NCI-H128 (cell line): ENCODE measurements around the gene DHRS1.
"Not testable (repeated sequence)": the region's sequence is repeated elsewhere in the genome, so short reads cannot be mapped to it uniquely, and the experiment has no call there.

ENCODE experiments used
- DNase-seq: peaks from one replicate; lab custom pipeline; 2025; ENCODE audit not compliant: unreplicated experiment; lab: John Stamatoyannopoulos, UW

The DHRS1 gene

DNA sequence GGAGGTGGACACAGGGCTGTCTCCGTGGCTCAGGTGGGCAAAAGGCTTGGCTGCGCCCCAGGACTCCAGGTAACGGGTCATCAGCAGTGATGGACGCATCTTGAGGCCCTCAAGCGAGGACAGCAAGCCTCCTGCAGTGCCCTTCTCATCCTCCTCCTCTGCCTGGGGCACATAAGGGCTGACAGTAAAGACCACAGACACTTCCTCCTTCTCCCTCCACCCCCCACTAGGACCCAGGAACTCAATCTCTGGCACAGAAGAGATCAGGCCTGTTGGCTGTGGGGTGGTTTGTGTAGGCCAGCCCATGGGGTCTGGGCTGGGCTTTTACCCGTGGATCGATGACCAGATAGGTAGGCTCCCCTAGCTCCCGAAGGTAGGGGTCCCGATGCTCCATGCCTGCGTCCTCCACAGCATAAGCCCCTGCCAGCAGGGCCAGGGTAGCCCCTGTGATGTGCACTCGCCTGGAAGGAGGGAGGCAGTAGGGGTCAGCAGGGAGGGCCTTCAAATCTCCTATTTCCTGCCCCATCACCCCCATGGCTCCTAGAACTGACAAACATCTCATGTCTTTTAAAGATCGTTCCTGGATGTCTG lies 29.6 kb upstream of the DHRS1 start:
- DNase-seq: no peak

DNA sequence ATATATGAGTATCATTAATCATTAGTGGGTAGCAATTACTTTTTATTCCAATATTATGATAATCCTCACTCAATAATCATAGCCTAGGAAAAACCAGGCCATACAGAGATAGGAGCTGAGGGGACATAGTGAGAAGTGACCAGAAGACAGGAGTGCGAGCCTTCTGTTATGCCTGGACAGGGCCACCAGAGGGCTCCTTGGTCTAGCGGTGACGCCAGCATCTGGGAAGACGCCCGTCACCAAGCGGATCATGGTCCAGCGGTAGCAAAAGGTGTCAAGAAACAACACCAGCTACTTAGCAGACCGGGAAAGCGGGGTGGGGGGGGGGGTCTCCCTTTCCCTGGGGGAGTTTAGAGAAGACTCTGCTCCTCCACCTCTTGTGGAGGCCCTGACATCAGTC lies 28.3 kb upstream of the DHRS1 start:
- DNase-seq: not testable (repeated sequence)

DNA sequence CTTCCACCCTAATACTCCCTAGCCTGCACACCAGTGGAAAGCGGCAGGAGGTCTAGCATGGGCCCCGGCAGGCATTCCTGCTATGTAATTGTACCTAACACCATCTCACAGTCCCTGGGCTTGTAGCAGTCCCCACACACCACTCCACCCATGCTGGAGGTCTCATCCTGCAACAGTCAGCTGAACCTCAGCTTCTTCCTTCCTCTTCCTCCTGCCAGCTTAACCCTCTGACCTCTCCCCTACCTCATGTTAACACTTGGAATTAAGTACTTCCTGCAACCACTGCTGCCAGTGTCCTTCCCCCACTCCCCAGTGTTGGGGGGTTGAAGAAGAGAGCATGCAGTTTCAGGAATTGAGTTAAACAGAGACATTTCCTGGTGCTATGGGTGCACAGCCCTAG lies 27.7 kb upstream of the DHRS1 start:
- DNase-seq: no peak

DNA sequence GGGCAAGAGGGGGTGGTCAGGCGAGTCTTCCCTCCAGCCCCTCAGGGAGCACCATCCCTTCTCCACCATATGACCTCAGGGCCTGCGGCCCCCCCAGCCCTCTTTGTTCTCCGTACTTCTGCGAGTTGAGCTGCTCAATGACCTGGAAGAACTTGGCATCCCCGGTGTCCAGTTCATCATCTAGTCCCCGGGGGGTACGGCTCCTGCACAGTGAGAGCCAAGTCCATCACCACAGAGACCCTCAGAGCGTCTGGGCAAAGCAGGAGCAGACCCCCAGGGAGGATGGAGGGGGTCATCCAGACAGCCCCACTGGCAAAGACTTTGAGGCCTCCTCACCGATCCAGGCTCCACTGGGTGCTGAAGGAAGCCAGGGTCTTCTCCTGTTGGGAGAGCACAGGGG lies 26.4 kb upstream of the DHRS1 start:
- no peak for DNase-seq

DNA sequence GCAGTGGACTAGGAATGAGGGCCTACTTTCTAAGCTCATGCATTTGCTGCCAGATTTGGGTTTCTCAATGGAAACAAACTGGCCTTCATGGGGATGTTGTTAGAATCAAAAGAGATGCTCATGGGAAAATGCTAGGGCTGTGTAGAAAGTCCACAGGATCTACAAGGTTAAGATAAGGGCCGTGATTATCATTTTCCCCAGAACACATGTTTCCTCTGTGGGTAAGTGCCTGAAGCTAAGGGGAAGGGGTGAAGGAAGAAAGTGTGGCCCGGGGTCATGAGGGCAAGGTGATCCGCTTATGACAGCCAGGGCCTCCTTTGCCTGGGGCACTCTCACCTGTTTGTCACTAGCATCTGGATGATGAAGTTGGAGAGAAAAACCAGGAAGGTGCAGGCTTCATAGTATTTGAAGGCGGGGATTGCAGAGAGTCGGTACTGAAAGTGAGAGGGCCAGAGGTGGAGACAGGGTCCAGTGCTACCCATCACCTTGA lies 25.5 kb upstream of the DHRS1 start:
- no peak for DNase-seq

DNA sequence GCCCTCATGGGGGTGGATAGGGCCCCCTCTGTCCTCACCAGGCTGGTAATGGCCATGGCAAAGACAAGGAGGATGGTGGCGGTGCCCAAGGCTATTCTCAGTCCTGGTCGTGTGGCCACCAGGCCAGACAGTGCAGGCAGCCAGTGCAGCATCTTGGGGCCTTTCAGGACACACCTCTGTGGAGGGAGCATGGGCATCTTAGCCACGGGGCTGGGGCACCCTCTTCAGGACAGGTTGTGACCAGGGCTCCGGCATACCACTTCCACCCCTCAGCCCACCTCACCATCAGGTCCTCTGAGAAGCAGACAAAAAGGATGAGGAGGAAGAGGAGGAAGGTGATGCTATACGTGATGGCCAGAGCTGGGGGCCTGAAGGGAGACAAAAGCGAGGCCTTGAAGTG lies 24.4 kb upstream of the DHRS1 start:
- DNase-seq: no peak

DNA sequence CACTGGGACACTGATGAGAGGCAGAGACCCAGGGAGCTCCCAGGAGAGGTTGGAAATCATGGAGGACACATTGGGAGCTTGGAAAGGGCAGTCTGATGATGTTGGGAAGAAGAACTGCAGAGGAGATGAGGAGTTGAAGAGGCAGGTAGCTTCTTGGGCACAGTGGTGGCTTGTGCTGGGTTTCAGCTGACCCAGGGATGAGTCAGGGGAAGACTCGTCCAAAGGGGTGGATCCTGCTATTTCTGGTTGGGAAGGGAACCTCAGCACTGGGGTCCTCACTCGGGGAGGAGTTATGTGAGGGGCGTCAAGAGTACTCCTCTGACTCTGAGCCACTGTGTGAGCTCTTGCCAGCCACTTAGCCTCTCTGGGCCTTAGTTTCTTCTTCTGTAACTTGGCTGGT lies 23.8 kb upstream of the DHRS1 start:
- DNase-seq: no peak

DNA sequence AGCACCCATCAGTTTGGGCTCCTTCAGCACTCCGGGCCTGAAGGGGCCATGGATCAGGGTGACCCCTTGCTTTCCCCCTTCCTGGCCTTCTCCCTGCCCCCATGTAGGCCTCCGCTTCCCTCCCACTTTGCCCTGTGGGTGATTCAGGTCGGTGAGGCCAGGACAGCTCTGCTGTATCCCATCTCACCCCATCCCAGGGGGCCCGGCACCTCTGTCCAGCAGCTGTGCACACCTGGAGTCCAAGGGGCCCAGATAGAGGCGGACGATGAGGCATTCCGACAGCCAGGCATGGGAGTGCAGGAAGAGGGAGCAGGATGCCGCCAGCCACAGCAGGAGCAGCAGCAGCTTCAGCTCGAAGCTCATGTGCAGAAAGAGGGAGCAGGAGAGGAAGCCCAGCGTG lies 23.1 kb upstream of the DHRS1 start:
- DNase-seq: no peak

DNA sequence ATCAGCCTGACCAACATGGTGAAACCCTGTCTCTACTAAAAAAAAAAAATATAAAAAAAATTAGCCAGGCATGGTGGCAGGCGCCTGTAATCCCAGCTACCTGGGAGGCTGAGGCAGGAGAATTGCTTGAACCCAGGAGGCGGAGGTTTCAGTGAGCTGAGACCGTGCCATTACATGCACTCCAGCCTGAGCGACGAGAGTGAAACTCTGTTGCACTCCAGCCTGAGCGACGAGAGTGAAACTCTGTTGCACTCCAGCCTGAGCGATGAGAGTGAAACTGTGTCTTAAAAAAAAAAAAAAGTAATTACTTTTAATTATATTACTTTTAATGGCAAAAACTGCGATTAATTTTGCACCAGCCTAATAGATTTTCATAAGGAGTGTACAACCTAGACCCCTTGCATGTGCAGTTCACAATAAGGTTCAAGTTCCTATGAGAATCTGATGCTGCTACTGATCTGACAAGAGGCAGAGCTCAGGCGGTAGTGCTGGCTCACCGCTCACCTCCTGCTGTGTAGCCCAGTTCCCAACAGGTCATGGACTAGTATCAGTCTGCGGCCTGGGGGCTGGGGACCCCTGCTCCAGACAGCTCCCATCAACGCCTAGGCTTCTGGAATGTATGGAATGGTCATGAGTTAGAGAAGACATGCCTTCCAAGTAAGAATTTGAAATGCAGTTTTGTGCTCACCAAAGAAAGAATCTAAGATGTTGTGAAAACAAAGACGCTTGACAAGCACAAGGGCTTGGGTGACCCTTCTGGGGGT lies 21.8 kb upstream of the DHRS1 start:
- DNase-seq: no peak

DNA sequence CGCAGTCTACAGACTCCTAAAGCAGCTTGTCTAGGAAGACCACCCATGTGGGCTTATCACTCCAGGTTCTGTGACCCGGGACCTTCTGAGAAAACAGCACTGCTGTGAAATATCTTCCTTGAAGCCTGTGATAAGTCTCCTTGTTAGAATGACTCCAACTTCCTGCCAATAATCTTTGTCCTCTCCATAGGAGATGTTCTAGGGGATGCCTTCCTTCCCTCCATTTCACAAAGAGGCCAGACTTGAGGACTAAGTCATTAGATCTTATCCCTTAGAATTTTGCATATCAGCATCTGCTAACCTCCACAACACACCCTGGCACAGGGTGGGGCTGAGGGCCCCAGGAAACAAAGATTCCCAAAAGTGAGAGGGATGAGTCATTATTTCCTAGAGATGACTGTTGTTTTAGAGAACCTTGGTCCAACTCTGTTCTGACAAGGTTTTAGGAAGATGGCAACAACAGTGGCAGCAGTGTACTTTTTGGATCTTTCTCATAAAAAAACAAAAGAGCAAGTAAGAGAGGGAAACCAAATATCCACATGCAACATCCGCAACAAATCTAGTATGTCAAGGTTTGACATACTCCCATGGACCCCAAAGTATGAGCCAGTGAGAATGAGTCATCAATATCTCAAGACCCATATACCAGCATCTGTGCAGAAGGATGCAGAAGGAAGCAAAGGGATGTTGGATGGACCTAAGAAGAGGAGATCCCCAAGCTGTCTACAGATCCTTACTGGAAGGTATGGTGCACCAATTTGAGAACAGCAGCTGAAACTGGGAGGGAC lies 17.8 kb upstream of the DHRS1 start:
- no peak for DNase-seq

DNA sequence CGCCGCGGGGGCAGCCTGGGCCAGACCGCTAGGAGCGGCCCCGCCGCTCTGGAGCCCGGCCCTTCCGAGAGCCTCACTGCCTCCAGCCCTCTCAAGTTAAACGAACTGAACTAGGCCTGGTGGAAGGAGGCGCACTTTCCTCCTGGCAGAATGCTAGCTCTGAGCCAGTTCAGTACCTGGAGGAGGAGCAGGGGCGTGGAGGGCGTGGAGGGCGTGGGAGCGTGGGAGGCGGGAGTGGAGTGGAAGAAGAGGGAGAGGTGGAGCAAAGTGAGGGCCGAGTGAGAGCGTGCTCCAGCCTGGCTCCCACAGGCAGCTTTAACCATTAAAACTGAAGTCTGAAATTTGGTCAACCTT lies 17.0 kb upstream of the DHRS1 start:
- no peak for DNase-seq

DNA sequence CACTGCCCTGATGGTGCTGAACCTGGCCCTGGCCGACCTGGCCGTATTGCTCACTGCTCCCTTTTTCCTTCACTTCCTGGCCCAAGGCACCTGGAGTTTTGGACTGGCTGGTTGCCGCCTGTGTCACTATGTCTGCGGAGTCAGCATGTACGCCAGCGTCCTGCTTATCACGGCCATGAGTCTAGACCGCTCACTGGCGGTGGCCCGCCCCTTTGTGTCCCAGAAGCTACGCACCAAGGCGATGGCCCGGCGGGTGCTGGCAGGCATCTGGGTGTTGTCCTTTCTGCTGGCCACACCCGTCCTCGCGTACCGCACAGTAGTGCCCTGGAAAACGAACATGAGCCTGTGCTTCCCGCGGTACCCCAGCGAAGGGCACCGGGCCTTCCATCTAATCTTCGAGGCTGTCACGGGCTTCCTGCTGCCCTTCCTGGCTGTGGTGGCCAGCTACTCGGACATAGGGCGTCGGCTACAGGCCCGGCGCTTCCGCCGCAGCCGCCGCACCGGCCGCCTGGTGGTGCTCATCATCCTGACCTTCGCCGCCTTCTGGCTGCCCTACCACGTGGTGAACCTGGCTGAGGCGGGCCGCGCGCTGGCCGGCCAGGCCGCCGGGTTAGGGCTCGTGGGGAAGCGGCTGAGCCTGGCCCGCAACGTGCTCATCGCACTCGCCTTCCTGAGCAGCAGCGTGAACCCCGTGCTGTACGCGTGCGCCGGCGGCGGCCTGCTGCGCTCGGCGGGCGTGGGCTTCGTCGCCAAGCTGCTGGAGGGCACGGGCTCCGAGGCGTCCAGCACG lies 16.4 kb upstream of the DHRS1 start:
- DNase-seq: no peak

DNA sequence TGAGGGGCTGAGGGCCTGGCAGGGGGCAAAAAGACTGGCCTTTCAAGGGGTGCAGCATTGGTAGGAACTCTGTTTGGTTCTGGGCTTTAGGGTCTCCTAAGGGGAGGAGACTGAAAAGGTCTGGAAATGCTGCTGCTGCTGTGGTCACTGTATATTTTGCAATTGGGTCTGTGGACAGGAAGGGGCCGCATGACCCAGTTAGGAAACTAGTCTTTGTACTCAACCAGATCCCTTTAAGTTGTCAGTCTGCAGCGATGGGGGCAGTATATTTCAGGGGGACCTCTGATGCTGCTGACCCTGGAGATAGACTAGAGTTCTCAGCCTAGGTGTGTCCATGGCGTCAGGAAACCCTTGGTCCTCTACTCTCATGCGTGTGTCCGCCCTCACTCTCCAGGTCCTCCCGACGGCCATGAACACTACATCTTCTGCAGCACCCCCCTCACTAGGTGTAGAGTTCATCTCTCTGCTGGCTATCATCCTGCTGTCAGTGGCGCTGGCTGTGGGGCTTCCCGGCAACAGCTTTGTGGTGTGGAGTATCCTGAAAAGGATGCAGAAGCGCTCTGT lies 15.7 kb upstream of the DHRS1 start:
- DNase-seq: no peak

DNA sequence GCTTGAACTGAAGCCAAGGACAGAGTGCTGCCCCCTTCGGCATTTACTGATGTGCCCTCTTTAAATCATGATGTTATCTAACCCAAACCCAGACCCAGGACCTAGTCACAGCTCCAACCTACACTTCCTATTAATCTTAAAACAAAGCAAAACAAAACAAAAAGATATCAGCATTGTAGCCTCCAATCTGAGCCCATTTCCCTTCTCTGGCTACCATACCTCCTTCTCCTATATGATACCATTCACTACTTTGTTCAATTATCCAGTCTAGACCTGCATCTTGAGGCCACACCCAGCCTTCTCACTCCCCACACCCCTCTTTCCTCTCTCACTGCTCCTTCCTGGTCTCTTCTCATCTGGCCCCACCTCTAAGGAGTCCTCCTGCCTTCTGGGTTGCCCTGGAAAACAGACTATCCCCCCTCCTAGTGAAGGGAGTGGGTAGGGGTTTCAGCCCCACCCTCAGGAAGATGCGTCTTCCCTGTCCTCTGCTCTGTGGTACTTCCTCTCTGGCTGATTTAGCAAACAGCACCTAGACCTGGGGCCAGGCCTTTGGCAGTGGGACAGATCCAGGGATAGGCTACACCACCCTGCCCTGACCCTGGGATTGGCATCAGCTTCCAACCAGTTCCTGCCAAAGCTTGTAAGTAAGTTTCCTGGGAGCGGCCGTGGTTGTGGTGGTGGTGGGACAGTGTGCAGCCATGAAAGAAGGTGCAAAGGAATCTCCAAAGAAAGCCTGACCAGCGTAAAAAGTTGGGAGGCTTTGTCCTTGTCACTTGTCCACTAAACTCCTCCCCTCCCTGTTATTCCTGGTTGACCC lies 15.0 kb upstream of the DHRS1 start:
- DNase-seq: no peak

DNA sequence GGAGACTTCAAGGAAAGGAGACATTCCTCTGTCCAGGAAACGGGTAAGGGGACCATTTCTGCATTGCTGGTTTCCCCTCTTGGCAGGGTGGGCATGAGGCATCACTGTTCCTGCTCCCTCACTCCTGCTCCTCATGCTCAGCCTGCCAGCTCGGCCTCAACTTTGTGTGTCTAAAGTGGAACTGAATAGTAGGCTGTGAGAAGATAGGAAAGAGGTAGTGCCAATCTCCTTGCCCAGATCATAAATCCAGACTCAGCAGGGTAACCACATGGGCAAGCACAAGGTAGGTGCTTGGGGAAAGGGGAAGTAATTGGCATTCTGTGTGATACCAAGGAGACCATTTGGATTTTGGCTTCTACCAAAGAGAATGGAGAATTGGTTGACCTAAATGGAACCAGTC lies 14.3 kb upstream of the DHRS1 start:
- DNase-seq: no peak

DNA sequence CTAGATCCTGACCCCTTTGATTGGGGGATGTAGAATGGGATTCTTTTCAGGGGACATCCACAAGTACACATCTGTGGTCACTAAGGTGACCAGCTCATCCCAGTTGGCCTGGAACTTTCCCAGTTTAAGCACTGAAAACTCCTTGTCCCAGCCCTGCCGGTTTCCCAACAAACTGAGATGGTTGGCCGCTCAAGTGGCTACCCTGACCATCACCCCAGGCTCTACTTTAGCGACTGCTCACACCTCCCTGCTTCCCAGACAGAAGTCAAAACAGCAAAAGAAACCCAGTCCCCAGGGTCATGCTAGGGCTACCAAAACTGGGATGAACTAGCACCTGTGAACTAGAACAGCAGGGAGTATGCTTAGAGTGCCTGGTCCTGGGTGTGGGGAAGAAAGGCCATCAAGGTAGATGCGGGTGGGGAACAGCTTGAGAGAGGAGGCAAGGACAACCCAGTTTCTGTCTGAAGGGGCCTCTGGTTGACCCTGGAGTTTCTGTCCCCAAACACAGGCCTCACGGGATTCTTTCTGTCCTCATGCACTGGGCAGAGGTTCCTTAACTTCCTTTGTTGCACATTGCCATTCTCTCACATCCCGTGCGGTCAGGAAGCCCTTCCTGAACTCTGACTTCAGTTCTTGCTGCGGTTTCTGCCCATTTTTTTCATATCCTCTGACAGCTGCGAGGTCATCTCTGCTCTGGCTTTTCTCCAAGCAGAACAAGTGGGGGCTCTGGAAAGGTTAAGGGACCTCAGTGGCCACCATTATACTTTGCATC lies 13.3 kb upstream of the DHRS1 start:
- DNase-seq: no peak

DNA sequence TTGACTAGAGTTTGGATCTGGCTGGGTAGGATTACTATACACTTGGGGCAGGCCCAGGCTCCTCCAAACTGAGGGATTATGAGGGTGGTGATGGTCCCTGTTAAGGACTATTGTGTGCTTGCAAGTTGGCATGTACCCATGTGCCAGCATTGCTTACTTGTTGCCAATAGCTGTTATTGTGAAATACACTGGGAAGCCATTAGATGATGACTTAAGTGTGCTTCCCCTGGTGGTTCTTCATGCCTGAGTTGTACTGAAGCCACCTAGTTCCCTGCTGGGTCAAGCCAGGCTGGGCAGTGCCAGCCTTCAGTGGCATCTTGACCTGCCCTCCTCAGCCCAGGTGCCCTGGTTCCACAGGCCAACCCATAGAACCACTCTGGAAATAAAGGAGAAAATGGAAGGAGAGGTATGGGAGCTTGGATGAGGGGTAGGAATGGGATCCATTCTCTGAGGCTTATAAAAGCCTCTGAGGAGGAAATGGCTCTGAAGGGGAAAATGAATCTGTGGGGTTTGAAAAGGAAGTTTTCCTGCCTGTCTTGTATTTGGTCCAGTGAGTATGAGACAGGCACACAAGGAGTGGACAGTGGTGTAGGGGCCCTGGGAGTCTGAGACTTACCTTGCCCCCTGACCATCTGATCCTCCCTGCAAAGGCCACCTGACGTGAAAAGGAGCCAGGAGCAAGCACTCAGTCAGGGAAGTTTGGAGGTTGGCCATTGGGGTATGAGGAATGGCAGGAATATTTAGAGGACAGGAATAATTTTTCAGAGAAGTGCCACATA lies 12.4 kb upstream of the DHRS1 start:
- no peak for DNase-seq
